Activated CD8-positive, alpha-beta T cell treated with anti-CD3 and anti-CD28 coated beads, Interleukin-2, amount 10 ng/mL, durations not matched to agents 7 days and 5 days (primary cell): Measurements from ENCODE around the gene PLEKHG7. TPM values are rescaled to one million over a fixed set of nuclear protein-coding genes. Genes with fewer than 3 reads are reported as not detected.

Experiments
- ATAC-seq: fragments of 150-1000 bp; cut with Tn5 transposase; one replicate; pipeline ENCODE4 v1.10.0; 2021; ENCODE audit warnings: moderate library complexity
- CTCF ChIA-PET: fragments of 350-600 bp; sonication (Branson Sonifier 250); formaldehyde crosslinking; loops from one replicate; lab custom pipeline; 2021; ENCODE audit warnings: antibody characterized with exemption; lab: Charles Lee
- POLR2A ChIA-PET: fragments of 350-600 bp; sonication (Branson Sonifier 250); formaldehyde crosslinking; loops from one replicate; lab custom pipeline; 2021; ENCODE audit warnings: antibody characterized with exemption; lab: Charles Lee
- DNase-seq: peaks from one replicate; pipeline ENCODE4 v3.0.0-alpha.2; 2020
- H3K27ac Mint-ChIP-seq: one replicate; pipeline ENCODE4 v1.8.0; 2021; ENCODE audit warnings: mild to moderate bottlenecking, mixed read lengths
- H3K27me3 Mint-ChIP-seq: one replicate; pipeline ENCODE4 v1.8.0; 2021; ENCODE audit warnings: low read depth, mixed read lengths
- H3K36me3 Mint-ChIP-seq: one replicate; pipeline ENCODE4 v1.8.0; 2021; ENCODE audit warnings: low read depth, mixed read lengths
- H3K4me1 Mint-ChIP-seq: one replicate; pipeline ENCODE4 v1.8.0; 2021; ENCODE audit warnings: low read depth, mixed read lengths
- H3K4me3 Mint-ChIP-seq: one replicate; pipeline ENCODE4 v1.8.0; 2021; ENCODE audit warnings: mild to moderate bottlenecking, mixed read lengths
- H3K9me3 Mint-ChIP-seq: one replicate; pipeline ENCODE4 v1.8.0; 2022; ENCODE audit warnings: mixed read lengths; ENCODE audit not compliant: insufficient read depth
- total RNA-seq, 2 experiments: library from RNA; stranded (reverse); gene quantifications; one replicate each; pipeline ENCODE4 v1.2.3, GENCODE V29; 2021

PLEKHG7 gene
- total RNA-seq, 2 experiments from 2014 or later: not detected

DNA sequence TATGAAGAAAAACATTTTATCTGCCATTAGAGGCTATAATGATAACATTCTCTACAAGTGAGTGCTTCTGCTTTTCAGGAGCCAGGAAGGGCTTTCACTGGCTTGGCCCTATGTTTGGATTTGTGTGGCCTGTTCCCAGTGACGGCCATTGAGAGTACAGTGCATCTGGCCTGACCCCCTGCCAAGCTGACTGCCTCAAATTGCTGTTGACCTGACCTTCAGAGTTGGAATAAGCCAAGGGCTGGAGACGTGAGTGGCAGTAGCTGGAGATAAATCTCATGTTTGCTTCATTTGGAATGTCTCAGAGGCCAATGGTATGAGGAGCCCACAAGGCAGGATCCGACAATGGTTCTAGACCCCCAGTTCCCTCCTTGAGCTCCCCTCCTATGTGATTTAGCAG is 28.3 kb upstream of the PLEKHG7 start:
- POLR2A ChIA-PET: no interaction called here
- no peaks in the 10 kb centered on the region for H3K9me3 Mint-ChIP-seq
- H3K27me3 Mint-ChIP-seq: no peaks in the 10 kb centered on the region
- H3K4me1 Mint-ChIP-seq: no peaks in the 10 kb centered on the region
- ATAC-seq (no peak), DNase-seq (no peak)
- no peak overlapping the region for H3K27ac Mint-ChIP-seq
- CTCF ChIA-PET: interaction anchor here (1.1 kb wide), 1 partner anchor 172 kb away, joined by 4 read pairs; no protein-coding TSS in a partner anchor
- no peak overlapping the region for H3K4me3 Mint-ChIP-seq
- no peaks in the 10 kb centered on the region for H3K36me3 Mint-ChIP-seq

DNA sequence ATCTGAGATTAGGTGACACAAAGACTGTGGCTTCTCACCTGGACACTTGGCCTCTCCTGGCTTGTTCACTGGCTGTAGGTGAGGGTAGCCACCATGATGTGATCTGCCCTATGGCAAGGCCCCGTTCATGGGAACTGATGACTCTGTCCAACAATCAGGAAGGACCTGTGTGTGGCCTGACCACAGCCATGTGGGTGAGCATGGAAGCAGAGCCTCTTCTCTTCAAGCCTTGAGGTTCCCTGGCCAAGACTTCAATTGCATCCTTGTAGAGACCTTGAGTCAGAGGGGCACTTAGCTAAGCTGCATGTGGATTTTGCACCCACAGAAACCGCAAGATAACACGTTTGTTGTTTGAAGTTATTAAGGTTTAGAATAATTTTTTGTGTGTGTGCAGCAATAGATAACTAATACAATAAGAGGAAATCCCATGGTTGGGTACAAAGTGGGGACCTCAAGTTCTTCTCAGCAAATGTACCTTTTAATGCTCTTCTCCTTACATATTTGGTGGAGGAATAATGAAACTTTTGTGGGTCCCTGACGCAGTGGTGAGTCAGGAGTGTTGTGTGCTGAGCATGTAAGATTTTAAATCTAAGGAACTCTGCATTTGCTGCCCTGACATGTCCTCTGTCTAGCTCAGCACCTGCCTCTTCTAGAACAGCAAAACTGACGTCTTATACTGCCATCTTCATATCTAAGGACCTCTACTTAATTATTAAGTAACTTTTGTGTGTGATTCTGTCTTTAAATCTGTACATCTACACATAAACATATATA is 27.5 kb upstream of the PLEKHG7 start:
- H3K36me3 Mint-ChIP-seq: no peaks in the 10 kb centered on the region
- no peak overlapping the region for H3K27ac Mint-ChIP-seq
- no peaks in the 10 kb centered on the region for H3K27me3 Mint-ChIP-seq
- DNase-seq: no peak
- H3K9me3 Mint-ChIP-seq: no peaks in the 10 kb centered on the region
- no peak overlapping the region for H3K4me3 Mint-ChIP-seq
- no peaks in the 10 kb centered on the region for H3K4me1 Mint-ChIP-seq
- no peak for ATAC-seq
- POLR2A ChIA-PET: no interaction called here
- CTCF ChIA-PET: no interaction called here

DNA sequence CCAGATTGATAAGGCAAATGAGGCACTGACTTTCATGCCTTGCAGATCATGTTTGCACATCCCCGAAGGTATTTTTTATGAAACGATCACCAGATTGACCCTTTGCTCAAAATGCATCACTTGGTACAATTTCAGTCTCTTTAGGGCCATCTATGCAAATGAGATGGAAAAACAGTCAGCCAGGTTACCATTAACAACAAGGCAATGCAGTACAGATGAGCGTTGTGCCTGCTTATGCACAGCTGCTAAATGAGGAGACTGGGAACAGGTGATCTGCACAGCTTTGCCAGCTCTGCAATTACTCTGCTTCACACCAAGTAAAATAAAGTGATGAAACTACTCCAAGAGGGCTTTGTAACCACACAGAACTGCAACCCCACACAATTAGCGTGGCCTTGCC is 26.1 kb upstream of the PLEKHG7 start:
- H3K4me3 Mint-ChIP-seq: no peak overlapping the region
- no peak for ATAC-seq
- H3K27me3 Mint-ChIP-seq: no peaks in the 10 kb centered on the region
- ChIA-PET CTCF (no interaction called here), POLR2A (no interaction called here)
- no peaks in the 10 kb centered on the region for H3K4me1 Mint-ChIP-seq
- no peaks in the 10 kb centered on the region for H3K36me3 Mint-ChIP-seq
- DNase-seq: no peak
- H3K9me3 Mint-ChIP-seq: no peaks in the 10 kb centered on the region
- no peak overlapping the region for H3K27ac Mint-ChIP-seq

DNA sequence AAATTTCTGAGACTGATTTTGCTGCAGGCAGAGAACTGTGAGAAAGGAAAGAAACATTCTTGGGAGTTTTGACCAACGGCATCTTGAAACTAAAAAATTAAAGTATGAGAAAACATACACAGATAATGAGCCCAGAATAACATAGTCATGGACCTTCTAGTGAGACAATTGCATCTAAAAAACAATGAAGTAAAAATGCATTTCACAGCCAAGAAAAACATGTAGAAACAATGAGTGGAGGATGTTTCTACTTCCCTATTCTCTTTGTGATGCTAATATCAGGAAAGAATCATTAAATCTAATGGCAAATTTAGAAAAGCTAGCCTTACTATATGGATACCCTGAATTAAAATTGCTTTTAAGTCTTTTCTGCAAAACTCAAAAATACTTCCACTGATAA is 12.2 kb upstream of the PLEKHG7 start:
- Mint-ChIP-seq H3K4me1 (no peaks in the 10 kb centered on the region), H3K9me3 (peaks cover 5% of the 10 kb centered on the region), H3K4me3 (no peak overlapping the region), H3K27me3 (no peaks in the 10 kb centered on the region), H3K27ac (no peak overlapping the region), H3K36me3 (no peaks in the 10 kb centered on the region)
- ATAC-seq (no peak), DNase-seq (no peak)
- POLR2A ChIA-PET: no interaction called here
- CTCF ChIA-PET: no interaction called here

DNA sequence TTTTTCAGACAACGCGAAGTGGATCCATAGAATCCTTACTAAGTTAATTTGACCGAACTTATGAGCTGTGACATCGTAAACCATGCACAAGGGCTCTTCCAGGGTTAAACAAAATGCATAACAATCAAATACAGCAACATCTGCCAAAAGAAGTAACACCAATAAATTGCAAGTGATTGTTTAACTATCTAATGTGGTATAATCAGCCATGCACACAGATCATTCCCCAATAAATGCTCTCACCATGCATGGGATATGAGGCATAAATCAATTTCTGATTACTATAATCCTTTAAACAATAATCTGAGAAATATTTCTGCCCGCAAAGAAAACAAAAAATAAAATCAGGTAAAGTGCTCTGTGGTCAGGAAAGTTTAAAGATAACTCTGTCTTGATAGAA is 7.7 kb upstream of the PLEKHG7 start:
- no peaks in the 10 kb centered on the region for H3K27me3 Mint-ChIP-seq
- H3K4me3 Mint-ChIP-seq: no peak overlapping the region
- CTCF ChIA-PET: no interaction called here
- peaks cover 13% of the 10 kb centered on the region for H3K9me3 Mint-ChIP-seq
- DNase-seq: no peak
- POLR2A ChIA-PET: no interaction called here
- H3K27ac Mint-ChIP-seq: no peak overlapping the region
- ATAC-seq: no peak
- no peaks in the 10 kb centered on the region for H3K4me1 Mint-ChIP-seq
- no peaks in the 10 kb centered on the region for H3K36me3 Mint-ChIP-seq

DNA sequence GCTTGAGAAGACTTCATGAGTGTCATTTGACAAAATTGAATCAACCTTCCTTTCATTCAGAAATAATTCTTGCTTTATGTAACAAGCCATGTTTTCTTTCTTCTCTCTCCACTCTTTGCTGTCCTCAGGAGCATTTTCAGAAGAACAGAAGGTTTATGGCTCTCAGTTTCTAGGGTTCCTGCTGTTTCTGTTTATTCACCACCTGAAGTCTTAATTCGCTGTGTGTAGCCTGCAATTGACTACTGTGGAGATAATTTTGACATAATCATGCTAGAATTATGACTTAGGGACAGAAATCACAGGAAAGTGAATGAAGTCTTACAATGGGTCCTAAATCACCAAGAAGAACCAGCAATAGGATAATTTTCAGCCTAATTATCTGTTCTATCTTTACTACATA is 7.2 kb upstream of the PLEKHG7 start:
- H3K4me1 Mint-ChIP-seq: no peaks in the 10 kb centered on the region
- ATAC-seq: no peak
- H3K9me3 Mint-ChIP-seq: peaks cover 13% of the 10 kb centered on the region
- ChIA-PET CTCF (no interaction called here), POLR2A (no interaction called here)
- no peaks in the 10 kb centered on the region for H3K27me3 Mint-ChIP-seq
- H3K27ac Mint-ChIP-seq: no peak overlapping the region
- H3K4me3 Mint-ChIP-seq: no peak overlapping the region
- no peaks in the 10 kb centered on the region for H3K36me3 Mint-ChIP-seq
- no peak for DNase-seq

DNA sequence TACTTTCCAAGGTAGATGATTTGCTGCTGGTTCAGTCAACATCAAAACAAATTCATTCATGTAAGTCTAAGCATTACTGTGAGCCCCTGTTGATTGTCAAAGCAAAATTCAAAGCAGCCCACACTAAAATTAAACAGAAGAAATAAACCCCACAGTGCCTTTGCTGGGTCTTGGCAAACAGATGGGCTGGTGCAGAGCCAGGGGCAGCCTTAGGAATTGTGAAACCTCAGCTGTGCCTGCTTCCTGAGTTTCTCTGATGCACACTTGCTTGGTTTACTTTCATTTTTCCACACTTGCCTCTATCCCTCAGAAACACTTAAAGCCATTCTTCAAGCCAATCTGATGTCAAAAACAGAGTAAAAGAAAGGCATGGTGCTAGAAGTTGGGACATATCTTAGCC is 6.6 kb upstream of the PLEKHG7 start:
- Mint-ChIP-seq H3K4me3 (no peak overlapping the region), H3K27me3 (no peaks in the 10 kb centered on the region), H3K9me3 (peaks cover 13% of the 10 kb centered on the region), H3K4me1 (no peaks in the 10 kb centered on the region), H3K27ac (no peak overlapping the region), H3K36me3 (no peaks in the 10 kb centered on the region)
- DNase-seq (no peak), ATAC-seq (no peak)
- ChIA-PET CTCF (no interaction called here), POLR2A (no interaction called here)

DNA sequence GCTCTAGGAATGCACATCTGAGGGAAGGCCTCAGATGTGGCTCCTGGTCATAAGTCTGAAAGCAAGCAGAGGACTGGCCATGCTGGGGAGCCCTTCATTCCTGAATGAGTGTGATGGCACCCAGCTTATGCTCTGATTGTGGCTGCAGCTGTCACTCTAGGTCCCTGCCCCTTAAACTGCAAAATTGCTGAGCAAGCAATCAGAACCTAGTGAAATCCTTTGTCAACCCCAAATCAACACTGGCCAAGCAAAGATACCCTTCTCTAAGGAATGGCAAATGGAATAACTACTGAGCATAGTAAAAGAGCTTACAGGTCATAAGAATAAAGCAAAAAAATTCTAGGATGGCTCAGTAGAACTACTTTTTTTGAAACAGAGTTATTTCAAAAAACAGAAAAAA is 4.3 kb upstream of the PLEKHG7 start:
- ChIA-PET POLR2A (no interaction called here), CTCF (no interaction called here)
- peaks cover 2% of the 10 kb centered on the region for H3K4me1 Mint-ChIP-seq
- no peak overlapping the region for H3K4me3 Mint-ChIP-seq
- H3K9me3 Mint-ChIP-seq: peaks cover 8% of the 10 kb centered on the region
- H3K27ac Mint-ChIP-seq: no peak overlapping the region
- H3K36me3 Mint-ChIP-seq: no peaks in the 10 kb centered on the region
- no peak for DNase-seq
- no peaks in the 10 kb centered on the region for H3K27me3 Mint-ChIP-seq
- no peak for ATAC-seq

DNA sequence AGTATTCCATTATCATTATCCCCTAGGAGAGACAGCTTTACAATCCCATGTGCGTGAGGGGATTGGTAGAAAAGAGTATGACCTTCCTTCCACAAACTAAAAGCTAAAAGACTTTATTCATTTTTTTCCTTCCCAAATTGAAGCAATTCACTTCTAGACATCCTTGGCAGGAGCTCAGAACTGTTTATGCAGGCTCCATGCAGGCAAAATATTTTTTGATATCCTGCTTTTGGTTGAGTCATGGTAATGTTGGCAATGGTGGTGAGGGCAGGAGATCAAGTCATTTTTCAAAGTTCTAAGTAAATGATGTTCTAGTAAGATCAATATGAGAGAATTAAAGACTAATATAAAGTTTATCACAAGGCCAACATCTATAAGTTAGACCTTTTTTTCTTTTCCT is 1.3 kb upstream of the PLEKHG7 start:
- peaks cover 8% of the 10 kb centered on the region for H3K9me3 Mint-ChIP-seq
- CTCF ChIA-PET: no interaction called here
- POLR2A ChIA-PET: no interaction called here

DNA sequence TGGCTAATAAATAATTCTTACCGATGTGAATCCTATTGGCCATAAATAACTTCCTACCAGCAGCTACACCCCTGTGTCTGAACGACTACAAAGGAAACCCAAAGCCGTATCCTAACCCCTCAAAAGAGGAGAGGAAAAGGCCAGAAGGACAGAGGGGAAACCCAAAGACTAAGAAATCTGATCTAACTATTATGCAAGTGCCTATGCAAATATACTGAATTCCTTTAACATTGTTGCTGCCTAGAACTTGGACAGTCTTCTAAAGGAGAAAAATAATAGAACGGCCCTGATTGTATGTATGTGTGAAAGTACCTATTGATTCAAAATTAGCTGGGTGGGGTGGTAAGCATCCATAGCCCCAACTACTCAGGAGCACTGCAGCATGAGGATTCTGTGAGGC is 997 bp downstream of the PLEKHG7 start:
- POLR2A ChIA-PET: interaction anchor here (0.6 kb wide), 1 partner anchor 8 kb away, joined by 4 read pairs; no protein-coding TSS in a partner anchor

More for the DNA sequence above, 1.3 kb upstream of the PLEKHG7 start:
- Mint-ChIP-seq H3K27me3 (no peaks in the 10 kb centered on the region), H3K36me3 (no peaks in the 10 kb centered on the region), H3K27ac (no peak overlapping the region), H3K4me1 (peaks cover 2% of the 10 kb centered on the region), H3K4me3 (no peak overlapping the region)
- ATAC-seq (no peak), DNase-seq (no peak)

DNA sequence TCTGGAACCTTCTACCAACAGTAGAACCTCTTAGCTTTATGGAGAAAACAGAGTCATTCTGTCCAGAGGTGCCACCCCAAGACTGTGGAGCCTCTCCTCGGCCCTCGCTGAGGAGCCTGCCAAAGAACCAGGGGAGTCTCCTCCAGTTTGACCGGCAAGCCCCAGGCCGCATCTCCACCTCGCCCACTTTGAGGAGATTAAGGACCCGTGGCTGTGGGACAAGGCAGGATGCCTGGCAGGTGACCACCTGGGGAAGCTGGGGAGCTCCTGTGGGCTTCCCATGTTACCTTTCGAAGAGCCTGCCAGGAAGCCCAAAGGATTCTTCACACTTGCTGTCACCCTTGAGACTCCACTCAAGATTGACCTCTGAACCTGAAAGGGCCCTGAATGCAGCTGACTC is 3.8 kb downstream of the PLEKHG7 start:
- Mint-ChIP-seq H3K27me3 (no peaks in the 10 kb centered on the region), H3K4me3 (no peak overlapping the region), H3K36me3 (no peaks in the 10 kb centered on the region), H3K4me1 (peaks cover 8% of the 10 kb centered on the region), H3K27ac (no peak overlapping the region), H3K9me3 (no peaks in the 10 kb centered on the region)
- no peak for DNase-seq
- ATAC-seq: no peak
- ChIA-PET POLR2A (no interaction called here), CTCF (no interaction called here)

More for the DNA sequence above, 997 bp downstream of the PLEKHG7 start:
- Mint-ChIP-seq H3K4me3 (no peak overlapping the region), H3K27ac (no peak overlapping the region), H3K9me3 (no peaks in the 10 kb centered on the region), H3K27me3 (no peaks in the 10 kb centered on the region), H3K4me1 (peaks cover 8% of the 10 kb centered on the region), H3K36me3 (no peaks in the 10 kb centered on the region)
- CTCF ChIA-PET: no interaction called here
- ATAC-seq (no peak), DNase-seq (no peak)

DNA sequence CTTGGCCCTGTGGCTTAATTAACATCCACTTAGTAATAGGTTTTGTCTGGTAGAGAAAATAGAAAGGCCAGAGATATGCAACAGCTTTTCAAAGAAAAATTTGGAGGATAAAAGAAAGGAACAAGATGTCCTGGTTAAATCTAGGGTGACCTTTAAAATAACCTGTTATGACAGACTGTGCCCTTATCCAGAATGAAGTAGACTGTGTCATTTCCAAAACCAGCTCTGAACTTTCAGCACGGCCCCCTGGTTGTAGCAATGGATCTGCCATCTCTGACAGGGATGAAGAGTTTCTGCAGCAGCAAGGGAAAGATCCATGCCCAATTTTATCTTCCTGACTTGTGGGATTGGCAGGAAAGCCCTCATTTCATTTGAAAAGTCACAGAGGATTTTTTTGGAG is 5.1 kb downstream of the PLEKHG7 start:
- Mint-ChIP-seq H3K4me3 (no peak overlapping the region), H3K9me3 (no peaks in the 10 kb centered on the region), H3K27me3 (no peaks in the 10 kb centered on the region), H3K4me1 (peaks cover 8% of the 10 kb centered on the region), H3K27ac (no peak overlapping the region), H3K36me3 (no peaks in the 10 kb centered on the region)
- no peak for DNase-seq
- no peak for ATAC-seq
- ChIA-PET CTCF (interaction anchor here (0.7 kb wide), 1 partner anchor 9 kb away, joined by 3 read pairs; no protein-coding TSS in a partner anchor), POLR2A (no interaction called here)

DNA sequence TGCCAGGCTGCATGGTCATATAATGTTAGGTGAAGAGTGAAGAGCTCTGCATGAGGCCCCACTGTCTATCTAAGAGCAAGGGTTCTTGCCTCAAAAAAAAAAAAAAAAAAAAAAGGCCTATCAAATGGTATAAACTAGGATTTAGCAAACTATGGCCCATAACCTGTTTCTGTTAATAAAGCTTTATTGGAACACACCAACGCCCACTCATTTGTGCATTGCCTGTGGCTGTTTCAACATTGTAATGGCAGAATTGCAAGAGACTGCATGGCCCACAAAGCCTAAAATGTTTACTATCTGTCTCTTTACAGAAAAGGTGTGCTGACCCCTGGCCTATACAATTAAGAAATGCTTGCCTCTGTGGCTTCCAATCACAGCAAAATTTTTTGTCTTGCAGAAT is 12.8 kb downstream of the PLEKHG7 start:
- H3K4me3 Mint-ChIP-seq: no peak overlapping the region
- CTCF ChIA-PET: no interaction called here
- no peaks in the 10 kb centered on the region for H3K4me1 Mint-ChIP-seq
- H3K36me3 Mint-ChIP-seq: no peaks in the 10 kb centered on the region
- ATAC-seq: no peak
- no peak overlapping the region for H3K27ac Mint-ChIP-seq
- no peaks in the 10 kb centered on the region for H3K27me3 Mint-ChIP-seq
- DNase-seq: no peak
- POLR2A ChIA-PET: no interaction called here
- no peaks in the 10 kb centered on the region for H3K9me3 Mint-ChIP-seq
